CD14-positive monocyte (primary cell): Measurements from ENCODE around the gene BICRAL. TPM values are rescaled to one million over a fixed set of nuclear protein-coding genes. Genes with fewer than 3 reads are reported as not detected.
A peak's percentile ranks its signal among the peaks of the same experiment; 100 is the strongest.
"Not testable (repeated sequence)": the region's sequence is repeated elsewhere in the genome, so short reads cannot be mapped to it uniquely, and the experiment has no call there.

Experiments
- DNase-seq, 3 donors: peaks; one replicate each; pipeline ENCODE4 v3.0.0-alpha.2; 2011 to 2022
- H2AFZ ChIP-seq: 2 replicates; pipeline ENCODE4 v1.6.0; 2012; ENCODE audit warnings: mild to moderate bottlenecking, low read depth, low read length, inconsistent platforms; ENCODE audit not compliant: insufficient read depth, poor library complexity, severe bottlenecking
- H3K27ac ChIP-seq, 2 donors: 1 replicate in 1 of 2; 2 replicates in 1 of 2; pipeline ENCODE4 v1.5.1; 2012 to 2013; ENCODE audit warnings: low read length in 2 of 2, control low read depth in 1 of 2, inconsistent platforms in 1 of 2, low read depth in 1 of 2, mild to moderate bottlenecking in 1 of 2
- H3K27me3 ChIP-seq, 2 donors: one replicate each; pipeline versions ENCODE4 v1.6.0 to v1.6.1; 2011 to 2013; ENCODE audit warnings: low read length in 2 of 2; ENCODE audit not compliant: control insufficient read depth in 2 of 2, insufficient read depth in 2 of 2
- H3K36me3 ChIP-seq, 2 donors: replicated peaks in 1 of 2; 1 replicate in 1 of 2; 2 replicates in 1 of 2; pipeline versions ENCODE4 v1.5.1 to v1.6.1; 2012 to 2013; ENCODE audit warnings: low read length in 2 of 2, control low read depth in 1 of 2, inconsistent platforms in 1 of 2, mild to moderate bottlenecking in 1 of 2; ENCODE audit not compliant: insufficient read depth in 2 of 2, control insufficient read depth in 1 of 2
- H3K4me1 ChIP-seq, 2 donors: 1 replicate in 1 of 2; 2 replicates in 1 of 2; pipeline versions ENCODE4 v1.5.1 to v1.6.1; 2012 to 2013; ENCODE audit warnings: low read length in 2 of 2, control low read depth in 1 of 2, inconsistent platforms in 1 of 2, mild to moderate bottlenecking in 1 of 2, moderate library complexity in 1 of 2; ENCODE audit not compliant: insufficient read depth in 2 of 2, control insufficient read depth in 1 of 2
- H3K4me2 ChIP-seq: replicated peaks from 2 replicates; pipeline ENCODE3; 2012; ENCODE audit warnings: low read length, moderate library complexity, mild to moderate bottlenecking; ENCODE audit not compliant: poor library complexity, severe bottlenecking; ENCODE audit errors: extremely low read depth
- H3K4me3 ChIP-seq, 3 experiments: fragments of 200-600 bp in 1 of 3; sonication (generic) in 1 of 3; replicated peaks in 1 of 3; 1 replicate in 2 of 3; 2 replicates in 1 of 3; pipeline ENCODE4 v1.5.1; 2011 to 2013; ENCODE audit warnings: low read length in 3 of 3, mild to moderate bottlenecking in 3 of 3, control low read depth in 2 of 3, low read depth in 2 of 3, inconsistent platforms in 1 of 3, moderate library complexity in 1 of 3
- H3K79me2 ChIP-seq: 2 replicates; pipeline ENCODE4 v1.6.0; 2012; ENCODE audit warnings: mild to moderate bottlenecking, control low read depth, inconsistent platforms, low read length, moderate library complexity; ENCODE audit not compliant: insufficient read depth
- H3K9ac ChIP-seq: 2 replicates; pipeline ENCODE4 v1.6.0; 2017; ENCODE audit warnings: low read length, mild to moderate bottlenecking; ENCODE audit not compliant: insufficient read depth, poor library complexity, severe bottlenecking
- H3K9me3 ChIP-seq, 2 donors: replicated peaks in 1 of 2; 1 replicate in 1 of 2; 2 replicates in 1 of 2; pipeline versions ENCODE4 v1.5.1 to v1.6.1; 2012 to 2013; ENCODE audit warnings: low read length in 2 of 2, control low read depth in 1 of 2; ENCODE audit not compliant: control insufficient read depth in 1 of 2, insufficient read depth in 1 of 2
- H4K20me1 ChIP-seq: 2 replicates; pipeline ENCODE4 v1.6.0; 2012; ENCODE audit warnings: mild to moderate bottlenecking, low read length, control low read depth, moderate library complexity; ENCODE audit not compliant: insufficient read depth
- H3K27ac Mint-ChIP-seq, 7 donors: one replicate each; pipeline ENCODE4 v1.8.0; 2020; ENCODE audit warnings: mild to moderate bottlenecking in 7 of 7, mixed read lengths in 7 of 7, moderate library complexity in 6 of 7, inconsistent platforms in 2 of 7
- H3K27me3 Mint-ChIP-seq, 3 donors: one replicate each; pipeline ENCODE4 v1.8.0; 2021 to 2022; ENCODE audit warnings: low read depth in 3 of 3, mild to moderate bottlenecking in 3 of 3, mixed read lengths in 3 of 3, moderate library complexity in 3 of 3, inconsistent platforms in 1 of 3
- H3K36me3 Mint-ChIP-seq, 2 donors: one replicate each; pipeline ENCODE4 v1.8.0; 2020; ENCODE audit warnings: mixed read lengths in 2 of 2, inconsistent platforms in 1 of 2, mild to moderate bottlenecking in 1 of 2
- H3K4me1 Mint-ChIP-seq: one replicate; pipeline ENCODE4 v1.8.0; 2020; ENCODE audit warnings: mild to moderate bottlenecking, mixed read lengths
- H3K4me3 Mint-ChIP-seq, 2 donors: one replicate each; pipeline ENCODE4 v1.8.0; 2020; ENCODE audit warnings: mild to moderate bottlenecking in 2 of 2, mixed read lengths in 2 of 2, moderate library complexity in 1 of 2
- H3K9me3 Mint-ChIP-seq, 7 donors: one replicate each; pipeline ENCODE4 v1.8.0; 2020 to 2022; ENCODE audit warnings: mixed read lengths in 7 of 7, mild to moderate bottlenecking in 6 of 7, moderate library complexity in 6 of 7, inconsistent platforms in 2 of 7
- CTCF ChIP-seq: fragments of 200-600 bp; IDR thresholded peaks from one replicate; pipeline ENCODE4 v1.8.0; 2022; ENCODE audit warnings: antibody characterized with exemption, mild to moderate bottlenecking
- WGBS: methylation state at CpG from one replicate; pipeline ENCODE4 v1.1.5; 2013; ENCODE audit warnings: missing lambda C conversion rate; ENCODE audit not compliant: insufficient coverage; 5-methylcytosine and 5-hydroxymethylcytosine counted together
- intact Hi-C, 2 donors: fragments of 100-400 bp; cut with micrococcal nuclease; formaldehyde crosslinking; loops; one replicate each; pipeline versions ENCODE4 v1.15.0 to v1.15.1; 2023
- polyA plus RNA-seq, 3 donors: library from polyadenylated mRNA; depleted of rRNA in 1 of 3; unstranded in 2 of 3; stranded (reverse) in 1 of 3; fragments of 300-500 nt in 2 of 3; fragments of >200 nt in 1 of 3; fragmentation: Illumina TruSeq in 2 of 3; gene quantifications; 1 replicate in 2 of 3; 2 replicates in 1 of 3; pipeline ENCODE4 v1.2.3, GENCODE V29; 2012 to 2021

BICRAL gene
- polyA plus RNA-seq, 3 donors, result 1.6 to 14.6 (median 2.2) TPM

GRCh38 chr6:42899871-42900270, 118.0 kb downstream of the BICRAL start:
- H3K79me2 ChIP-seq, result no peaks in the 10 kb centered on the region
- H3K27ac ChIP-seq, result no peak overlapping the region
- Mint-ChIP-seq H3K36me3 (no peaks in the 10 kb centered on the region), H3K27me3 (peaks cover 0 to 1% (median 0%) of the 10 kb centered on the region in 3 donors), H3K4me1 (peaks cover 21% of the 10 kb centered on the region), H3K4me3 (no peak overlapping the region), H3K27ac (no peak overlapping the region), H3K9me3 (no peaks in the 10 kb centered on the region)
- no peak for DNase-seq
- H4K20me1 ChIP-seq, result no peaks in the 10 kb centered on the region
- H3K36me3 ChIP-seq, result no peaks in the 10 kb centered on the region
- H3K4me1 ChIP-seq, result peaks cover 0 to 14% of the 10 kb centered on the region in 2 donors
- TF ChIP-seq CTCF, result no peak
- no peak overlapping the region for H2AFZ ChIP-seq
- WGBS, result 100% methylated on average over 2 of the region's 8 CpGs
- H3K27me3 ChIP-seq, result no peaks in the 10 kb centered on the region
- no peak overlapping the region for H3K4me2 ChIP-seq
- intact Hi-C loops, result loop anchor here (2.0 to 10.0 kb wide), 7 partner anchors 37 to 243 kb away; partner anchors contain the start of genes KLHDC3 (in 1 of the 2), MEA1 (in 1 of the 2) and TBCC (in 1 of the 2)
- H3K9me3 ChIP-seq, result no peaks in the 10 kb centered on the region
- no peak overlapping the region for H3K4me3 ChIP-seq
- H3K9ac ChIP-seq, result no peak overlapping the region

GRCh38 chr6:42901538-42901957, 119.7 kb downstream of the BICRAL start:
- peak; percentile 72 to 87 (median 82) for DNase-seq
- Histone ChIP-seq H3K9ac (no peak overlapping the region), H3K4me3 (no peak overlapping the region), H3K4me2 (no peak overlapping the region), H3K27ac (no peak overlapping the region), H3K36me3 (no peaks in the 10 kb centered on the region), H3K4me1 (peaks cover 0 to 14% of the 10 kb centered on the region in 2 donors), H4K20me1 (no peaks in the 10 kb centered on the region), H3K9me3 (no peaks in the 10 kb centered on the region), H2AFZ (no peak overlapping the region), H3K27me3 (no peaks in the 10 kb centered on the region), H3K79me2 (no peaks in the 10 kb centered on the region)
- Mint-ChIP-seq H3K4me3 (peak overlapping the region in 1 of 2 donors; percentile 35), H3K9me3 (no peaks in the 10 kb centered on the region), H3K27ac (no peak overlapping the region), H3K27me3 (peaks cover 0 to 1% (median 0%) of the 10 kb centered on the region in 3 donors), H3K4me1 (peaks cover 21% of the 10 kb centered on the region), H3K36me3 (no peaks in the 10 kb centered on the region)
- peak; percentile 81 for TF ChIP-seq CTCF
- WGBS, result 0% methylated on average over 3 of the region's 11 CpGs
- intact Hi-C loops, result loop anchor here (2.0 to 10.0 kb wide), 5 partner anchors 36 to 241 kb away; partner anchors contain the start of genes KLHDC3 (in 1 of the 2) and MEA1 (in 1 of the 2)

GRCh38 chr6:42902429-42903263, 120.8 kb downstream of the BICRAL start:
- not testable (repeated sequence) for DNase-seq, H3K36me3 ChIP-seq, H3K4me3 ChIP-seq, H3K4me3 Mint-ChIP-seq, H3K27me3 ChIP-seq, H3K27ac ChIP-seq, H3K4me2 ChIP-seq, H3K79me2 ChIP-seq, H3K36me3 Mint-ChIP-seq, H3K9me3 Mint-ChIP-seq, H3K27me3 Mint-ChIP-seq, H3K9me3 ChIP-seq, H4K20me1 ChIP-seq, H3K9ac ChIP-seq
- intact Hi-C loops, result loop anchor here (5.0 to 10.0 kb wide), 4 partner anchors 35 to 240 kb away; partner anchors contain the start of genes KLHDC3 (in 1 of the 2) and MEA1 (in 1 of the 2)
- H2AFZ ChIP-seq, result peak overlapping the region; percentile 46
- 64% methylated on average over 10 of the region's 22 CpGs for WGBS
- peaks cover 21% of the 10 kb centered on the region for H3K4me1 Mint-ChIP-seq
- peaks cover 0 to 14% of the 10 kb centered on the region in 2 donors for H3K4me1 ChIP-seq
- peak overlapping the region in 3 of 7 donors; percentile 25 to 43 (median 35) for H3K27ac Mint-ChIP-seq
